CD4-positive, alpha-beta T cell treated with Interleukin-4 for 1 hour (primary cell): ENCODE results near the gene BSDC1.
"Not testable (repeated sequence)": the region's sequence is repeated elsewhere in the genome, so short reads cannot be mapped to it uniquely, and the experiment has no call there.

Source experiments
- DNase-seq, 2 donors: peaks; one replicate each; pipeline ENCODE4 v3.0.0-alpha.2; 2020 to 2022

BSDC1 gene

GRCh38 chr1:32394141-32394889, at the start of gene BSDC1:
Gene BSDC1, minus strand, starts transcription at chr1:32394441. Its CDS starts 27 bp downstream, at chr1:32394414.
- DNase-seq, result peak; percentile 98 to 99

- DNase-seq, result not testable (repeated sequence)
Observed at GRCh38 chr1:32441467-32441866, 47.2 kb upstream of the BSDC1 start.

GRCh38 chr1:32438777-32439176, 44.5 kb upstream of the BSDC1 start:
- DNase-seq, result not testable (repeated sequence)

GRCh38 chr1:32438136-32438535, 43.9 kb upstream of the BSDC1 start:
- no peak for DNase-seq

GRCh38 chr1:32431736-32432400, 37.6 kb upstream of the BSDC1 start:
- DNase-seq, result no peak

GRCh38 chr1:32427264-32427963, 33.2 kb upstream of the BSDC1 start:
- DNase-seq, result no peak

GRCh38 chr1:32426489-32427255, 32.4 kb upstream of the BSDC1 start:
- no peak for DNase-seq

GRCh38 chr1:32421775-32422174, 27.5 kb upstream of the BSDC1 start:
- DNase-seq, result no peak

GRCh38 chr1:32414186-32414886, 20.1 kb upstream of the BSDC1 start:
- DNase-seq, result no peak

- peak; percentile 78 to 83 for DNase-seq
Observed at GRCh38 chr1:32413507-32414185, 19.4 kb upstream of the BSDC1 start.

GRCh38 chr1:32411261-32411660, 17.0 kb upstream of the BSDC1 start:
- DNase-seq, result no peak

- DNase-seq, result no peak
Observed at GRCh38 chr1:32406629-32407111, 12.4 kb upstream of the BSDC1 start.

GRCh38 chr1:32405672-32406467, 11.6 kb upstream of the BSDC1 start:
- DNase-seq, result no peak

GRCh38 chr1:32404946-32405345, 10.7 kb upstream of the BSDC1 start:
- DNase-seq, result no peak

- peak; percentile 48 for DNase-seq
Observed at GRCh38 chr1:32400876-32401631, 6.8 kb upstream of the BSDC1 start.

GRCh38 chr1:32399843-32400242, 5.6 kb upstream of the BSDC1 start:
- DNase-seq, result no peak

- no peak for DNase-seq
Observed at GRCh38 chr1:32398401-32398800, 4.2 kb upstream of the BSDC1 start.

- not testable (repeated sequence) for DNase-seq
Observed at GRCh38 chr1:32396524-32396923, 2.3 kb upstream of the BSDC1 start.

GRCh38 chr1:32394890-32395432, 720 bp upstream of the BSDC1 start:
- no peak for DNase-seq

GRCh38 chr1:32393832-32394140, 455 bp downstream of the BSDC1 start:
- DNase-seq, result peak in 1 of 2 donors; percentile 38
